GM18526 (cell line): ENCODE data around the gene PTGER3.

Source experiments
- POLR2A ChIP-seq: IDR thresholded peaks from 3 replicates; pipeline ENCODE4 v1.6.1; 2011; ENCODE audit not compliant: insufficient read length; ENCODE audit errors: extremely low read depth

The PTGER3 gene

GRCh38 chr1:71037829-71038620 lies 9.6 kb downstream of the PTGER3 start:
- no peak for TF ChIP-seq POLR2A

GRCh38 chr1:71037066-71037465 lies 10.6 kb downstream of the PTGER3 start:
- TF ChIP-seq POLR2A = no peak

GRCh38 chr1:71033136-71033535 lies 14.5 kb downstream of the PTGER3 start:
- no peak for TF ChIP-seq POLR2A

- no peak for TF ChIP-seq POLR2A
These were observed 16.2 kb downstream of the PTGER3 start for GRCh38 chr1:71031426-71031825.

- no peak for TF ChIP-seq POLR2A
These were observed 17.6 kb downstream of the PTGER3 start for GRCh38 chr1:71030026-71030425.

- TF ChIP-seq POLR2A = no peak
These were observed 18.6 kb downstream of the PTGER3 start for GRCh38 chr1:71028981-71029380.

GRCh38 chr1:71027991-71028390 lies 19.6 kb downstream of the PTGER3 start:
- no peak for TF ChIP-seq POLR2A

GRCh38 chr1:71026093-71026492 lies 21.5 kb downstream of the PTGER3 start:
- no peak for TF ChIP-seq POLR2A

- TF ChIP-seq POLR2A = no peak
These were observed 24.1 kb downstream of the PTGER3 start for GRCh38 chr1:71023515-71023914.

- no peak for TF ChIP-seq POLR2A
These were observed 28.2 kb downstream of the PTGER3 start for GRCh38 chr1:71019233-71019969.

- no peak for TF ChIP-seq POLR2A
These were observed 28.8 kb downstream of the PTGER3 start for GRCh38 chr1:71018791-71019190.

- no peak for TF ChIP-seq POLR2A
These were observed 31.9 kb downstream of the PTGER3 start for GRCh38 chr1:71015745-71016144.

- TF ChIP-seq POLR2A = no peak
These were observed 33.4 kb downstream of the PTGER3 start for GRCh38 chr1:71014178-71014579.

GRCh38 chr1:71002709-71003475 lies 44.7 kb downstream of the PTGER3 start:
- TF ChIP-seq POLR2A = no peak

- no peak for TF ChIP-seq POLR2A
These were observed 46.0 kb downstream of the PTGER3 start for GRCh38 chr1:71001624-71002023.

- TF ChIP-seq POLR2A = no peak
These were observed 49.8 kb downstream of the PTGER3 start for GRCh38 chr1:70997793-70998192.
